WTC11 (cell line): ENCODE measurements around the gene GATB.

Source experiments
- ELF4 ChIP-seq: sonication (generic); formaldehyde crosslinking; IDR thresholded peaks from 2 replicates; pipeline ENCODE4 v1.8.1; 2022; ENCODE audit warnings: low read depth, mild to moderate bottlenecking, moderate library complexity, missing genetic modification reagents
- NR2C2 ChIP-seq: sonication (generic); formaldehyde crosslinking; IDR thresholded peaks from 2 replicates; pipeline ENCODE4 v1.8.0; 2022; ENCODE audit warnings: mild to moderate bottlenecking, missing genetic modification reagents
- SP1 ChIP-seq: sonication (generic); formaldehyde crosslinking; conservative IDR thresholded peaks from 2 replicates; pipeline ENCODE4 v1.8.1; 2022; ENCODE audit warnings: missing genetic modification reagents
- TF ChIP-seq, protein P1 (sequence below): sonication (generic); formaldehyde crosslinking; IDR thresholded peaks from 2 replicates; pipeline ENCODE4 v1.8.1; 2022; ENCODE audit warnings: low read depth, missing genetic modification reagents, borderline replicate concordance
- TF ChIP-seq, protein P2 (sequence below): sonication (generic); formaldehyde crosslinking; IDR thresholded peaks from 2 replicates; pipeline ENCODE4 v1.8.0; 2022; ENCODE audit warnings: mild to moderate bottlenecking, missing genetic modification reagents
- TF ChIP-seq, protein P3 (sequence below): fragments of 200-600 bp; IDR thresholded peaks from 2 replicates; pipeline ENCODE4 v1.8.0; 2022; ENCODE audit warnings: antibody characterized with exemption
- TF ChIP-seq, protein P4 (sequence below): sonication (generic); formaldehyde crosslinking; IDR thresholded peaks from 2 replicates; pipeline ENCODE4 v1.8.1; 2023; ENCODE audit warnings: mild to moderate bottlenecking, missing genetic modification reagents, moderate library complexity

DNA sequence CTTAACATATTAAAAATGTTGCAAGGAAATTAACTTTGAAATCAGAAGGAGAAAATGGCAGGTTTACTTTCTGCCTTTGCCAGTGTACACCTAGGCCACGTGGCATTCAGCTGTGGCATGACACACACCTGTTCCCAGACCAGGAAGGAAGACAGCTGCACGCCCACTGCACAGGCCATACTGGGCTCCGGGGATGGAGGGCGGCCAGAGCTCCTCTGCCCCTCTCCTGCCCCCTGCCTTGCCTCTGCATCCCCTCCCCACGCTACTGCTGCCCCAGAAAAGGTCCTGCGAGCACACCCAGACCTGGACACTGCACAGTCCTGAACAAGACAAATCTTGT is 68.4 kb downstream of the GATB start:
- TF ChIP-seq, protein P1, sequence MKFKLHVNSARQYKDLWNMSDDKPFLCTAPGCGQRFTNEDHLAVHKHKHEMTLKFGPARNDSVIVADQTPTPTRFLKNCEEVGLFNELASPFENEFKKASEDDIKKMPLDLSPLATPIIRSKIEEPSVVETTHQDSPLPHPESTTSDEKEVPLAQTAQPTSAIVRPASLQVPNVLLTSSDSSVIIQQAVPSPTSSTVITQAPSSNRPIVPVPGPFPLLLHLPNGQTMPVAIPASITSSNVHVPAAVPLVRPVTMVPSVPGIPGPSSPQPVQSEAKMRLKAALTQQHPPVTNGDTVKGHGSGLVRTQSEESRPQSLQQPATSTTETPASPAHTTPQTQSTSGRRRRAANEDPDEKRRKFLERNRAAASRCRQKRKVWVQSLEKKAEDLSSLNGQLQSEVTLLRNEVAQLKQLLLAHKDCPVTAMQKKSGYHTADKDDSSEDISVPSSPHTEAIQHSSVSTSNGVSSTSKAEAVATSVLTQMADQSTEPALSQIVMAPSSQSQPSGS (CRISPR knock-in tag) = no peak
- no peak for TF ChIP-seq NR2C2 (CRISPR knock-in tag)
- TF ChIP-seq SP1 (CRISPR knock-in tag) = no peak
- TF ChIP-seq, protein P2, sequence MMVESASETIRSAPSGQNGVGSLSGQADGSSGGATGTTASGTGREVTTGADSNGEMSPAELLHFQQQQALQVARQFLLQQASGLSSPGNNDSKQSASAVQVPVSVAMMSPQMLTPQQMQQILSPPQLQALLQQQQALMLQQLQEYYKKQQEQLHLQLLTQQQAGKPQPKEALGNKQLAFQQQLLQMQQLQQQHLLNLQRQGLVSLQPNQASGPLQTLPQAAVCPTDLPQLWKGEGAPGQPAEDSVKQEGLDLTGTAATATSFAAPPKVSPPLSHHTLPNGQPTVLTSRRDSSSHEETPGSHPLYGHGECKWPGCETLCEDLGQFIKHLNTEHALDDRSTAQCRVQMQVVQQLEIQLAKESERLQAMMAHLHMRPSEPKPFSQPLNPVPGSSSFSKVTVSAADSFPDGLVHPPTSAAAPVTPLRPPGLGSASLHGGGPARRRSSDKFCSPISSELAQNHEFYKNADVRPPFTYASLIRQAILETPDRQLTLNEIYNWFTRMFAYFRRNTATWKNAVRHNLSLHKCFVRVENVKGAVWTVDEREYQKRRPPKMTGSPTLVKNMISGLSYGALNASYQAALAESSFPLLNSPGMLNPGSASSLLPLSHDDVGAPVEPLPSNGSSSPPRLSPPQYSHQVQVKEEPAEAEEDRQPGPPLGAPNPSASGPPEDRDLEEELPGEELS (CRISPR knock-in tag) = no peak
- TF ChIP-seq, protein P3, sequence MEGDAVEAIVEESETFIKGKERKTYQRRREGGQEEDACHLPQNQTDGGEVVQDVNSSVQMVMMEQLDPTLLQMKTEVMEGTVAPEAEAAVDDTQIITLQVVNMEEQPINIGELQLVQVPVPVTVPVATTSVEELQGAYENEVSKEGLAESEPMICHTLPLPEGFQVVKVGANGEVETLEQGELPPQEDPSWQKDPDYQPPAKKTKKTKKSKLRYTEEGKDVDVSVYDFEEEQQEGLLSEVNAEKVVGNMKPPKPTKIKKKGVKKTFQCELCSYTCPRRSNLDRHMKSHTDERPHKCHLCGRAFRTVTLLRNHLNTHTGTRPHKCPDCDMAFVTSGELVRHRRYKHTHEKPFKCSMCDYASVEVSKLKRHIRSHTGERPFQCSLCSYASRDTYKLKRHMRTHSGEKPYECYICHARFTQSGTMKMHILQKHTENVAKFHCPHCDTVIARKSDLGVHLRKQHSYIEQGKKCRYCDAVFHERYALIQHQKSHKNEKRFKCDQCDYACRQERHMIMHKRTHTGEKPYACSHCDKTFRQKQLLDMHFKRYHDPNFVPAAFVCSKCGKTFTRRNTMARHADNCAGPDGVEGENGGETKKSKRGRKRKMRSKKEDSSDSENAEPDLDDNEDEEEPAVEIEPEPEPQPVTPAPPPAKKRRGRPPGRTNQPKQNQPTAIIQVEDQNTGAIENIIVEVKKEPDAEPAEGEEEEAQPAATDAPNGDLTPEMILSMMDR = no peak
- no peak for TF ChIP-seq ELF4 (CRISPR knock-in tag)
- TF ChIP-seq, protein P4, sequence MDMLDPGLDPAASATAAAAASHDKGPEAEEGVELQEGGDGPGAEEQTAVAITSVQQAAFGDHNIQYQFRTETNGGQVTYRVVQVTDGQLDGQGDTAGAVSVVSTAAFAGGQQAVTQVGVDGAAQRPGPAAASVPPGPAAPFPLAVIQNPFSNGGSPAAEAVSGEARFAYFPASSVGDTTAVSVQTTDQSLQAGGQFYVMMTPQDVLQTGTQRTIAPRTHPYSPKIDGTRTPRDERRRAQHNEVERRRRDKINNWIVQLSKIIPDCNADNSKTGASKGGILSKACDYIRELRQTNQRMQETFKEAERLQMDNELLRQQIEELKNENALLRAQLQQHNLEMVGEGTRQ (CRISPR knock-in tag) = no peak
